Measurements from ENCODE around the gene AADACL3.

- no peak for TF ChIP-seq SP1 (IDR thresholded peaks at IDR 0.05; ENCODE audit: low read depth, low read length)
- no peak for TF ChIP-seq POLR2A (IDR thresholded peaks at IDR 0.05; ENCODE audit: control extremely low read depth in 1 of 2, low read depth in 2 of 2, low read length in 2 of 2)
- no peak for TF ChIP-seq GABPA (IDR thresholded peaks at IDR 0.05; ENCODE audit: borderline replicate concordance, insufficient read depth, low read length)
- no peak for TF ChIP-seq EGR1 (IDR thresholded peaks at IDR 0.05; ENCODE audit: borderline replicate concordance, low read depth, low read length)
- TF ChIP-seq EZH2 (IDR thresholded peaks at IDR 0.05; ENCODE audit: low read depth, low read length, severe bottlenecking) = no peak
- TF ChIP-seq ASH2L (IDR thresholded peaks at IDR 0.05; ENCODE audit: low read length) = no peak
- TF ChIP-seq POLR2AphosphoS5 (IDR thresholded peaks at IDR 0.05; ENCODE audit: low read depth, low read length) = no peak
- TF ChIP-seq CTCF (IDR thresholded peaks at IDR 0.05; ENCODE audit: control extremely low read depth in 1 of 3, insufficient read depth in 1 of 3, low read depth in 1 of 3, low read length in 3 of 3) = no peak
- no peak for TF ChIP-seq NRF1 (IDR thresholded peaks at IDR 0.05; ENCODE audit: low read depth, low read length)
- no peak for TF ChIP-seq CHD7 (IDR thresholded peaks at IDR 0.05; ENCODE audit: insufficient replicate concordance, low read length)
- no peak for TF ChIP-seq EP300 (IDR thresholded peaks at IDR 0.05; ENCODE audit: borderline replicate concordance in 1 of 2, low read depth in 2 of 2, low read length in 2 of 2)
- TF ChIP-seq RAD21 (IDR thresholded peaks at IDR 0.05 in 1 of 2, conservative IDR thresholded peaks at IDR 0.05 in 1 of 2; ENCODE audit: low read depth in 2 of 2, low read length in 2 of 2) = no peak
- TF ChIP-seq CEBPB (IDR thresholded peaks at IDR 0.05; ENCODE audit: low read depth, low read length) = peak; percentile 48; the same call in 1 of the 2 replicates
Measured at GRCh38 chr1:12692967-12693782, 22.7 kb upstream of the AADACL3 start.
